SK-N-SH treated with all-trans-retinoic acid at 6 μM for 48 hours (cell line): ENCODE measurements around the gene IMPA2.
"Not testable (repeated sequence)": the region's sequence is repeated elsewhere in the genome, so short reads cannot be mapped to it uniquely, and the experiment has no call there.

Source experiments
- ATAC-seq: fragments of 200-7000 bp; cut with Tn5 transposase; 3 replicates; pipeline ENCODE4 v1.9.1; 2020; ENCODE audit warnings: mild to moderate bottlenecking, moderate library complexity
- ARNTL ChIP-seq: fragments of 450-650 bp; formaldehyde crosslinking; IDR thresholded peaks from 2 replicates; pipeline ENCODE4 v1.5.0; 2020; ENCODE audit warnings: low read depth, mild to moderate bottlenecking, moderate library complexity, borderline replicate concordance
- BACH2 ChIP-seq: fragments of 250-450 bp; sonication (Bioruptor Pico); IDR thresholded peaks from 2 replicates; pipeline ENCODE4 v1.9.0; 2021; ENCODE audit warnings: mild to moderate bottlenecking, borderline replicate concordance
- CREB5 ChIP-seq: fragments of 250-450 bp; sonication (Bioruptor Pico); IDR thresholded peaks from 2 replicates; pipeline ENCODE4 v1.5.1; 2020; ENCODE audit warnings: low read depth, mild to moderate bottlenecking, moderate library complexity
- CSDC2 ChIP-seq: fragments of 250-450 bp; sonication (Bioruptor Pico); IDR thresholded peaks from 2 replicates; pipeline ENCODE4 v1.5.0; 2020; ENCODE audit warnings: mild to moderate bottlenecking, moderate library complexity
- CSRNP3 ChIP-seq: fragments of 250-450 bp; sonication (Bioruptor Pico); IDR thresholded peaks from 2 replicates; pipeline ENCODE4 v1.5.1; 2021; ENCODE audit warnings: mild to moderate bottlenecking, moderate library complexity
- ESRRG ChIP-seq: fragments of 250-450 bp; sonication (Bioruptor Pico); IDR thresholded peaks from 2 replicates; pipeline ENCODE4 v1.6.1; 2021; ENCODE audit warnings: mild to moderate bottlenecking
- GLIS3 ChIP-seq: fragments of 250-450 bp; sonication (Bioruptor Pico); IDR thresholded peaks from 2 replicates; pipeline ENCODE4 v1.5.0; 2020; ENCODE audit warnings: mild to moderate bottlenecking, moderate library complexity
- ISL1 ChIP-seq: fragments of 250-450 bp; sonication (Bioruptor Pico); IDR thresholded peaks from 2 replicates; pipeline ENCODE4 v2.1.2; 2022; ENCODE audit warnings: mild to moderate bottlenecking, moderate library complexity
- OSR1 ChIP-seq: fragments of 250-450 bp; sonication (Bioruptor Pico); IDR thresholded peaks from 2 replicates; pipeline ENCODE4 v1.8.0; 2022; ENCODE audit warnings: moderate library complexity, mild to moderate bottlenecking, inconsistent platforms
- PATZ1 ChIP-seq: fragments of 250-450 bp; sonication (Bioruptor Pico); IDR thresholded peaks from 2 replicates; pipeline ENCODE4 v1.8.0; 2020; ENCODE audit warnings: mild to moderate bottlenecking, moderate library complexity, borderline replicate concordance
- POU6F1 ChIP-seq: fragments of 250-450 bp; sonication (Bioruptor Pico); IDR thresholded peaks from 2 replicates; pipeline ENCODE4 v1.8.0; 2021; ENCODE audit warnings: low read depth, mild to moderate bottlenecking, moderate library complexity, borderline replicate concordance
- PPARA ChIP-seq: fragments of 250-450 bp; sonication (Bioruptor Pico); IDR thresholded peaks from 2 replicates; pipeline ENCODE4 v1.5.0; 2020; ENCODE audit warnings: mild to moderate bottlenecking, borderline replicate concordance
- RARB ChIP-seq: fragments of 250-450 bp; sonication (Bioruptor Pico); IDR thresholded peaks from 2 replicates; pipeline ENCODE4 v1.8.0; 2021; ENCODE audit warnings: mild to moderate bottlenecking, moderate library complexity
- SNAI2 ChIP-seq: fragments of 250-450 bp; sonication (Bioruptor Pico); IDR thresholded peaks from 2 replicates; pipeline ENCODE4 v1.5.0; 2020; ENCODE audit warnings: mild to moderate bottlenecking, moderate library complexity
- TCF4 ChIP-seq: fragments of 250-450 bp; sonication (Bioruptor Pico); IDR thresholded peaks from 2 replicates; pipeline ENCODE4 v1.8.0; 2021; ENCODE audit warnings: mild to moderate bottlenecking, moderate library complexity, borderline replicate concordance
- TOX ChIP-seq: fragments of 250-450 bp; sonication (Bioruptor Pico); IDR thresholded peaks from 2 replicates; pipeline ENCODE4 v1.8.0; 2021; ENCODE audit warnings: mild to moderate bottlenecking, moderate library complexity, borderline replicate concordance
- TSHZ2 ChIP-seq: fragments of 250-450 bp; sonication (Bioruptor Pico); IDR thresholded peaks from 2 replicates; pipeline ENCODE4 v1.5.0; 2020; ENCODE audit warnings: mild to moderate bottlenecking, moderate library complexity
- ZC3H10 ChIP-seq: fragments of 250-450 bp; sonication (Bioruptor Pico); IDR thresholded peaks from 2 replicates; pipeline ENCODE4 v1.5.1; 2021; ENCODE audit warnings: mild to moderate bottlenecking, moderate library complexity
- ZFP3 ChIP-seq: fragments of 250-450 bp; sonication (Bioruptor Pico); IDR thresholded peaks from 2 replicates; pipeline ENCODE4 v1.5.0; 2020; ENCODE audit warnings: mild to moderate bottlenecking, moderate library complexity
- ZNF565 ChIP-seq: fragments of 450-650 bp; formaldehyde crosslinking; conservative IDR thresholded peaks from 2 replicates; pipeline ENCODE4 v1.5.0; 2020; ENCODE audit warnings: low read depth, mild to moderate bottlenecking, moderate library complexity
- ZNF70 ChIP-seq: fragments of 450-650 bp; formaldehyde crosslinking; IDR thresholded peaks from 2 replicates; pipeline ENCODE4 v1.5.0; 2020; ENCODE audit warnings: mild to moderate bottlenecking, moderate library complexity
- ZNF8 ChIP-seq: fragments of 450-650 bp; formaldehyde crosslinking; IDR thresholded peaks from 2 replicates; pipeline ENCODE4 v1.5.0; 2020; ENCODE audit warnings: mild to moderate bottlenecking, moderate library complexity

Gene IMPA2

GRCh38 chr18:11943551-11943950, 37.8 kb upstream of the IMPA2 start:
- no peak for ATAC-seq

GRCh38 chr18:11944252-11944651, 37.1 kb upstream of the IMPA2 start:
- no peak for ATAC-seq
- TF ChIP-seq ZNF8 (no peak), BACH2 (CRISPR knock-in tag) (no peak), TCF4 (no peak), OSR1 (no peak), POU6F1 (no peak), ZNF70 (CRISPR knock-in tag) (no peak), ESRRG (no peak), ISL1 (CRISPR knock-in tag) (no peak), CSDC2 (CRISPR knock-in tag) (no peak), PATZ1 (CRISPR knock-in tag) (no peak), RARB (CRISPR knock-in tag) (no peak), TOX (CRISPR knock-in tag) (no peak), PPARA (no peak), ARNTL (CRISPR knock-in tag) (no peak), SNAI2 (CRISPR knock-in tag) (no peak), ZC3H10 (CRISPR knock-in tag) (no peak), GLIS3 (CRISPR knock-in tag) (no peak)
- TF ChIP-seq, all 23 proteins: peak for 0

More at GRCh38 chr18:11943551-11943950, 37.8 kb upstream of the IMPA2 start:
- TF ChIP-seq TCF4 (no peak), ZNF565 (CRISPR knock-in tag) (no peak), CREB5 (CRISPR knock-in tag) (no peak)
- TF ChIP-seq, all 23 proteins: peak for 0

- no peak for TF ChIP-seq ZNF8
- no peak for TF ChIP-seq PPARA
- no peak for TF ChIP-seq SNAI2 (CRISPR knock-in tag)
- no peak for TF ChIP-seq ZNF565 (CRISPR knock-in tag)
- TF ChIP-seq CSRNP3 (CRISPR knock-in tag) = no peak
- TF ChIP-seq RARB (CRISPR knock-in tag) = no peak
- no peak for TF ChIP-seq BACH2 (CRISPR knock-in tag)
- TF ChIP-seq PATZ1 (CRISPR knock-in tag) = no peak
- no peak for TF ChIP-seq ESRRG
- TF ChIP-seq ISL1 (CRISPR knock-in tag) = no peak
- no peak for TF ChIP-seq TSHZ2
- TF ChIP-seq TCF4 = no peak
- TF ChIP-seq GLIS3 (CRISPR knock-in tag) = no peak
- TF ChIP-seq ARNTL (CRISPR knock-in tag) = no peak
- TF ChIP-seq ZNF70 (CRISPR knock-in tag) = no peak
- TF ChIP-seq OSR1 = no peak
- TF ChIP-seq ZC3H10 (CRISPR knock-in tag) = no peak
- TF ChIP-seq CREB5 (CRISPR knock-in tag) = no peak
- TF ChIP-seq ZFP3 = no peak
- no peak for ATAC-seq
These were observed 36.5 kb upstream of the IMPA2 start for GRCh38 chr18:11944786-11945185.

GRCh38 chr18:11945834-11946659, 35.3 kb upstream of the IMPA2 start:
- ATAC-seq = not testable (repeated sequence)
